WI38 (cell line): Measurements from ENCODE around the gene HK1.

ENCODE experiments used
- H3K4me3 ChIP-seq: 2 replicates; pipeline ENCODE4 v1.5.1; 2011; ENCODE audit warnings: low read depth, mild to moderate bottlenecking, control low read depth, low read length
- CTCF ChIP-seq: IDR thresholded peaks from 2 replicates; pipeline ENCODE4 v1.5.1; 2012; ENCODE audit warnings: low read depth, mild to moderate bottlenecking, control low read depth, low read length

Gene HK1

GRCh38 chr10:69419744-69420126 is 141.4 kb downstream of the HK1 start:
- no peak for TF ChIP-seq CTCF
- no peak overlapping the region for H3K4me3 ChIP-seq

- no peak overlapping the region for H3K4me3 ChIP-seq
Measured at GRCh38 chr10:69421611-69422308, 143.5 kb downstream of the HK1 start.

GRCh38 chr10:69422676-69423075 is 144.4 kb downstream of the HK1 start:
- no peak overlapping the region for H3K4me3 ChIP-seq
- TF ChIP-seq CTCF: no peak

More at GRCh38 chr10:69421611-69422308, 143.5 kb downstream of the HK1 start:
- no peak for TF ChIP-seq CTCF

GRCh38 chr10:69425041-69425440 is 146.7 kb downstream of the HK1 start:
- TF ChIP-seq CTCF: no peak
- no peak overlapping the region for H3K4me3 ChIP-seq

- no peak for TF ChIP-seq CTCF
- no peak overlapping the region for H3K4me3 ChIP-seq
Measured at GRCh38 chr10:69425511-69426298, 147.4 kb downstream of the HK1 start.

- no peak for TF ChIP-seq CTCF
Measured at GRCh38 chr10:69426376-69426727, 148.1 kb downstream of the HK1 start.

GRCh38 chr10:69428165-69428564 is 149.9 kb downstream of the HK1 start:
- TF ChIP-seq CTCF: no peak
- no peak overlapping the region for H3K4me3 ChIP-seq

More at GRCh38 chr10:69426376-69426727, 148.1 kb downstream of the HK1 start:
- no peak overlapping the region for H3K4me3 ChIP-seq
